Islet precursor cell (in vitro differentiated cells): Measurements from ENCODE around the gene SLC28A1.
A peak's percentile ranks its signal among the peaks of the same experiment; 100 is the strongest.
"Not testable (repeated sequence)": the region's sequence is repeated elsewhere in the genome, so short reads cannot be mapped to it uniquely, and the experiment has no call there.

Experiments
- DNase-seq: peaks from one replicate; pipeline ENCODE4 v3.0.0-alpha.2; 2018

SLC28A1 gene

GRCh38 chr15:84973492-84974460 lies 89.3 kb downstream of the SLC28A1 start:
- peak; percentile 34 for DNase-seq

- DNase-seq = peak; percentile 50
These were observed 91.4 kb downstream of the SLC28A1 start for GRCh38 chr15:84975871-84976351.

GRCh38 chr15:84976746-84977345 lies 92.4 kb downstream of the SLC28A1 start:
- peak; percentile 14 for DNase-seq

GRCh38 chr15:84979651-84980050 lies 95.2 kb downstream of the SLC28A1 start:
- DNase-seq = peak; percentile 60

- DNase-seq = peak; percentile 96
These were observed 96.0 kb downstream of the SLC28A1 start for GRCh38 chr15:84980196-84981053.

- DNase-seq = peak; percentile 98
These were observed 96.7 kb downstream of the SLC28A1 start for GRCh38 chr15:84981054-84981710.

DNA sequence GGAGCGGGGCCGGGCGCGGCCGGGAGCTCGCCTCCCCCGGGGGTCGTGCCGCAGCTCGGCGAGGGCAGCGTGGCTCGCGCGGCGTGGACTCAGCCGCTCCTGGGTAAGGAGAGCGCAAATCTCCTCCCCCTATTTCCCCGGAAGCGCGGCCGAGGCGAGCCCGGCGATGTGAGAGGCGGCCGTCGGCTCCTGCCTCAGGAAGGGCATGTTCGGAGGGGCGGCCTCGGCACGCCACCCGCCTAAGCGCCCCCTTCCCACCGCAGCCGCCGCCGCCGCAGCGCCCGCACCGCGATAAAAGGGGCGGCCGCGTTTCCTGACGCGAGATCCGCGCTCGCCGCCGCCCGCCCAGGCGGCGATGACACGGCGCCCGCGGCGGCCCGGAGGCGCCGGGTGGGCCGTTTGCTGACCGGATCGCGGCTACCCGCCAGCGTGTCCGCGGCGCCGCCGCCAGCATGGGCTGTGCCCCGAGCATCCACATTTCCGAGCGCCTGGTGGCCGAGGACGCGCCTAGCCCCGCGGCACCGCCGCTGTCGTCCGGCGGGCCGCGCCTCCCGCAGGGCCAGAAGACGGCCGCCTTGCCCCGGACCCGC lies 97.3 kb downstream of the SLC28A1 start, which contains the start of gene PDE8A:
Gene PDE8A (plus strand): TSS at position 146 of the 590 bp plus-strand sequence. CDS start 307 bp downstream, at position 453.
- peak; percentile 70 for DNase-seq

- peak; percentile 57 for DNase-seq
These were observed 97.9 kb downstream of the SLC28A1 start for GRCh38 chr15:84982301-84982920.

DNA sequence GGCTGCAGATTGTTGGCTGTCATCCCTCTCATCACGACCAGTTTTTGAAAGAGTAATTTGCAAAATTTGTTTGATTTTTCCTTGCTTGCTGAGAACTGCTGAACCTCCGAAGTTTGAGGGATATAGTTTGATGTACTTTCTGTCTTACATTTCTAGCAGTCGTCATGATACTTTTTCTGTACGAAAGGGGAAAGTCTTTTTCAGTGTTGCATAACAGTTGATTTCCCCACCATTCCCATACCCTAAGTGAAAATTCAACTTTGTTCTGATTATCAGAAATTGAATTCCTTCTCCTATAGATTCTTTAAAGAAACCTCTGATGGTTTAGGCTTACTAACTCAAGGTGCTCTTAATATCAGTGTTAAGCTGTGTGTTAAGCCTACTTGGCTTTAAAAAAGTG lies 98.8 kb downstream of the SLC28A1 start:
- DNase-seq = peak; percentile 2

DNA sequence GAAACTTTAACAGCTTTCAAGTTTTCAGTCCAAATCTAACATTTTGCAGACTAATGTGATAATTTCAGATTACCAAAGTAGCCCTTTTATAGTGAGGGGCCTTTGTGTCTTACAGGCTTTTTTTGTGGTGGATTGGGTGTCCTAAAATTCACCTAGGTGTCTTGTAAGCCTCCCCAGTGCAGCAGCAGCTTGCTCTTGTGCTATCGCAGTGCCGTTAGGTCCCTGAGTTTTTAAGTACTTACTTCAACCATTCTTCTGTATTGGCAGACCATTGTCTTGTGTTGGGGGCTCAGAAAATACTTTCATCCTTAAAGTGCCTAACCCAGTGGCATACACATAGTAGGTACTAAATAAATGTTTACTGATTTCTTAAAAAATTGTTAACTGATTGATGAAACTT lies 99.2 kb downstream of the SLC28A1 start:
- peak; percentile 18 for DNase-seq

DNA sequence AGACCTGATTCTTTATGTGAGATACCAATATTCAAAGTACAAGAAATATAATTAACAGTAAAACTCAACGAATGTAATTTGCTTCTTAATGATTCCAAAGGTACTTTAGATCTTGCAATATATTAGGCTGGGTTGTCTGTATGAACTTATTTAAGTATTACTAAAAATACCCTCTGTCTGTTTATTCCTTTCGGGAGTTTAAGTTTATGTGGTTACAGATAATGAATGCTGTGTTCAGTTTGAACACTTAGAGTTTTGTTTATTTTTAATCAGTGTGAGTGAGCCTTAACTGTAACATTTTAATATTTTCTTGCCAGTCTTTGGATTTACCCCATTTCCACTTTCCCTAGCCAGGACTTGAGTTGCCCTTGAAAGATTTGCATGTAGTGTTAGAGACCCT lies 100.7 kb downstream of the SLC28A1 start:
- no peak for DNase-seq

- not testable (repeated sequence) for DNase-seq
These were observed 102.9 kb downstream of the SLC28A1 start for GRCh38 chr15:84987351-84987750.

- no peak for DNase-seq
These were observed 103.6 kb downstream of the SLC28A1 start for GRCh38 chr15:84987949-84988624.

GRCh38 chr15:84988909-84989644 lies 104.6 kb downstream of the SLC28A1 start:
- no peak for DNase-seq

DNA sequence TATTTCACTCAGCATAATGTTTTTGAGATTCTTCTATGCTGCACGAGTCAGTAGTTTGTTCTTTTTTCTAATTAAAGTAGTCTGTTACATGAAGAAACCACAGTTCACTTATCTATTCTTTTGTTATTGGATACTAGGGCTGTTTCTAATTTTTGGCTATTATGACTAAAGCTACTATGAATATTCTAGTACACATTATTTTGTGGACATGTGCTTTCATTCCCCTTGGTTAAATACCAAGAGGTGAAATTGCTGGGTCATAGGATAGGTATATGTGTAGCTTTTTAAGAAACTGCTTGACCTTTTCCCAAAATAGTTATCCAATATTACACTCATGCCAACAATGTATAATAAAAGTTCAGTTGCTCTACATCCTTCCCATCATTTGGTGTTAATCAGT lies 106.0 kb downstream of the SLC28A1 start:
- no peak for DNase-seq

DNA sequence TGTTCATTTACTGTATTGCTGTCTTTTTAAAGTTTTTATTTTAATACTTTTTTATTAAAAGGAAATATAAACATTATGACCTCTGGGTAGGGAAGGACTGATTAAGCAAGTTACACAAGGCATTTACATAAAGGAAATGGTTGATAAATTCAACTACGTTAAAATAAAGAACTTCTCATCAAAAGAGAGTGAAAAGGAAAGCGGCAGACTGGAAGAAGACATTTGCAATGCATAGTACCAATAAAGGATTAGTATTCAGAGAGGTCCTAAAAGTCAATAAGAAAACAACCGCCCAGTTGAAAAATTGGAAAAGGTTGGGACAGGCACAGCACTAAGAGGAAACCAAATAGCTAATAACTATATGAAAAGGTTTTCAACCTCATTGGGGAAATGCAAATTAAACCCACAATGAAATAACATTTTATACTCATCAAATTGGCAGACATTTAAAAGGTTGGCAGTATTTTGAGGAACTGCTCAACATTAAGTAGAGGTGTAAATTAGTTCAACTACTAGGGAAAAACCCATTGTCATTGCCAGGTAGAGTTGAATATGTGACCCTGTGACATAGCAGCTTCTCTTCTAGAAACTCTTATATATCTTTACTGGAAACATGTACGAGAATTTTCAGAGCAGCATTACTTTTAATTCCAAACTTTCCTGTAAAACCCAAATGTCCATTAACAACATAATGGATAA lies 106.7 kb downstream of the SLC28A1 start:
- DNase-seq = no peak

- DNase-seq = no peak
These were observed 107.9 kb downstream of the SLC28A1 start for GRCh38 chr15:84992157-84992944.
